ENCODE results near the gene TAAR9. TPM values are rescaled to one million over a fixed set of nuclear protein-coding genes. Genes with fewer than 3 reads are reported as not detected.
A peak's percentile ranks its signal among the peaks of the same experiment; 100 is the strongest.

The TAAR9 gene
- total RNA-seq, 1 experiment from 2014 or later = not detected

GRCh38 chr6:132567566-132567965 lies 29.5 kb downstream of the TAAR9 start:
- Histone ChIP-seq H3K4me1 (peaks cover 3% of the 10 kb centered on the region; the same call in 1 of the 2 replicates), H3K9me3 (no peaks in the 10 kb centered on the region), H3K4me3 (ENCODE audit: low read depth, low read length) (no peak overlapping the region), H3K36me3 (ENCODE audit: control insufficient read depth, insufficient read depth, low read length) (no peaks in the 10 kb centered on the region), H3K27me3 (replicated peaks; ENCODE audit: control insufficient read depth, insufficient read depth, low read length) (no peaks in the 10 kb centered on the region)
- ChIA-PET POLR2A (no interaction called here), CTCF (no interaction called here)
- H3K27ac Mint-ChIP-seq (ENCODE audit: unreplicated experiment) = peak overlapping the region; percentile 52
- peaks cover 5% of the 10 kb centered on the region for H3K4me1 Mint-ChIP-seq (ENCODE audit: low read depth, unreplicated experiment)
- no peaks in the 10 kb centered on the region for H3K36me3 Mint-ChIP-seq (ENCODE audit: insufficient read depth, unreplicated experiment)
- no peak for DNase-seq
- peaks cover 6% of the 10 kb centered on the region for H3K27me3 Mint-ChIP-seq (ENCODE audit: insufficient read depth, unreplicated experiment)
- intact Hi-C loops (cut with micrococcal nuclease; ENCODE audit: unreplicated experiment) = no loop called here
- BruUV-seq (replicated peaks) = no TSS peak
- TF ChIP-seq CTCF (IDR thresholded peaks at IDR 0.05; ENCODE audit: insufficient read depth in 1 of 2, low read depth in 1 of 2, low read length in 1 of 2, severe bottlenecking in 1 of 2, unreplicated experiment in 1 of 2) = no peak
- no peak overlapping the region for H3K4me3 Mint-ChIP-seq (ENCODE audit: unreplicated experiment)
- H3K9me3 Mint-ChIP-seq (ENCODE audit: unreplicated experiment) = no peaks in the 10 kb centered on the region

GRCh38 chr6:132568611-132569010 lies 30.5 kb downstream of the TAAR9 start:
- peaks cover 3% of the 10 kb centered on the region; the same call in 1 of the 2 replicates for H3K4me1 ChIP-seq
- no peaks in the 10 kb centered on the region for H3K36me3 ChIP-seq (ENCODE audit: control insufficient read depth, insufficient read depth, low read length)
- Mint-ChIP-seq H3K36me3 (ENCODE audit: insufficient read depth, unreplicated experiment) (no peaks in the 10 kb centered on the region), H3K27me3 (ENCODE audit: insufficient read depth, unreplicated experiment) (peaks cover 5% of the 10 kb centered on the region), H3K4me1 (ENCODE audit: low read depth, unreplicated experiment) (peaks cover 5% of the 10 kb centered on the region), H3K9me3 (ENCODE audit: unreplicated experiment) (no peaks in the 10 kb centered on the region), H3K27ac (ENCODE audit: unreplicated experiment) (peak overlapping the region; percentile 52), H3K4me3 (ENCODE audit: unreplicated experiment) (no peak overlapping the region)
- TF ChIP-seq CTCF (IDR thresholded peaks at IDR 0.05; ENCODE audit: insufficient read depth in 1 of 2, low read depth in 1 of 2, low read length in 1 of 2, severe bottlenecking in 1 of 2, unreplicated experiment in 1 of 2) = no peak
- no peaks in the 10 kb centered on the region for H3K27me3 ChIP-seq (replicated peaks; ENCODE audit: control insufficient read depth, insufficient read depth, low read length)
- intact Hi-C loops (cut with micrococcal nuclease; ENCODE audit: unreplicated experiment) = no loop called here
- DNase-seq = no peak
- no TSS peak for BruUV-seq (replicated peaks)
- POLR2A ChIA-PET = no interaction called here
- no peak overlapping the region for H3K4me3 ChIP-seq (ENCODE audit: low read depth, low read length)
- H3K9me3 ChIP-seq = no peaks in the 10 kb centered on the region
- CTCF ChIA-PET = no interaction called here

- H3K36me3 ChIP-seq (ENCODE audit: control insufficient read depth, insufficient read depth, low read length) = no peaks in the 10 kb centered on the region
- Mint-ChIP-seq H3K27me3 (ENCODE audit: insufficient read depth, unreplicated experiment) (peaks cover 5% of the 10 kb centered on the region), H3K4me1 (ENCODE audit: low read depth, unreplicated experiment) (peaks cover 5% of the 10 kb centered on the region), H3K9me3 (ENCODE audit: unreplicated experiment) (no peaks in the 10 kb centered on the region), H3K4me3 (ENCODE audit: unreplicated experiment) (no peak overlapping the region), H3K27ac (ENCODE audit: unreplicated experiment) (no peak overlapping the region), H3K36me3 (ENCODE audit: insufficient read depth, unreplicated experiment) (no peaks in the 10 kb centered on the region)
- H3K4me3 ChIP-seq (ENCODE audit: low read depth, low read length) = no peak overlapping the region
- peaks cover 3% of the 10 kb centered on the region; the same call in 1 of the 2 replicates for H3K4me1 ChIP-seq
- DNase-seq = no peak
- intact Hi-C loops (cut with micrococcal nuclease; ENCODE audit: unreplicated experiment) = no loop called here
- no peak for TF ChIP-seq CTCF (IDR thresholded peaks at IDR 0.05; ENCODE audit: insufficient read depth in 1 of 2, low read depth in 1 of 2, low read length in 1 of 2, severe bottlenecking in 1 of 2, unreplicated experiment in 1 of 2)
- no TSS peak for BruUV-seq (replicated peaks)
- ChIA-PET CTCF (no interaction called here), POLR2A (no interaction called here)
- H3K9me3 ChIP-seq = no peaks in the 10 kb centered on the region
- H3K27me3 ChIP-seq (replicated peaks; ENCODE audit: control insufficient read depth, insufficient read depth, low read length) = no peaks in the 10 kb centered on the region
Measured at GRCh38 chr6:132569170-132569569, 31.1 kb downstream of the TAAR9 start.

All from Caco-2 (cell line).